HG02759 (cell line): ENCODE results near the gene ACAP3.

Experiments used
- ATAC-seq: cut with Tn5 transposase; IDR thresholded peaks from one replicate; pipeline ENCODE4 v1.9.1; 2021; ENCODE audit warnings: mild to moderate bottlenecking, moderate library complexity; ENCODE audit not compliant: unreplicated experiment

The ACAP3 gene

GRCh38 chr1:1344655-1345361 lies 37.1 kb upstream of the ACAP3 start:
- no peak for ATAC-seq

GRCh38 chr1:1343811-1344421 lies 36.2 kb upstream of the ACAP3 start:
- no peak for ATAC-seq

GRCh38 chr1:1342584-1343115 lies 34.9 kb upstream of the ACAP3 start:
- no peak for ATAC-seq

GRCh38 chr1:1342061-1342562 lies 34.4 kb upstream of the ACAP3 start:
- no peak for ATAC-seq

GRCh38 chr1:1341549-1342021 lies 33.9 kb upstream of the ACAP3 start:
- ATAC-seq = no peak

- ATAC-seq = no peak
Observed at GRCh38 chr1:1340791-1341548, 33.2 kb upstream of the ACAP3 start.

GRCh38 chr1:1340185-1340584 lies 32.5 kb upstream of the ACAP3 start:
- no peak for ATAC-seq

GRCh38 chr1:1338278-1338677 lies 30.5 kb upstream of the ACAP3 start:
- no peak for ATAC-seq

GRCh38 chr1:1337793-1338147 lies 30.0 kb upstream of the ACAP3 start:
- ATAC-seq = no peak

GRCh38 chr1:1336931-1337792 lies 29.4 kb upstream of the ACAP3 start:
- no peak for ATAC-seq

- no peak for ATAC-seq
Observed at GRCh38 chr1:1336446-1336845, 28.7 kb upstream of the ACAP3 start.

GRCh38 chr1:1335792-1336248 lies 28.1 kb upstream of the ACAP3 start:
- no peak for ATAC-seq

- no peak for ATAC-seq
Observed at GRCh38 chr1:1335283-1335682, 27.6 kb upstream of the ACAP3 start.

- ATAC-seq = no peak
Observed at GRCh38 chr1:1334835-1335234, 27.1 kb upstream of the ACAP3 start.

GRCh38 chr1:1333551-1334241 lies 26.0 kb upstream of the ACAP3 start:
- no peak for ATAC-seq

GRCh38 chr1:1332774-1333480 lies 25.2 kb upstream of the ACAP3 start:
- ATAC-seq = no peak

- ATAC-seq = no peak
Observed at GRCh38 chr1:1332031-1332755, 24.5 kb upstream of the ACAP3 start.

GRCh38 chr1:1331068-1331965 lies 23.6 kb upstream of the ACAP3 start, which contains the start of gene TAS1R3:
Gene TAS1R3 (plus strand): TSS chr1:1331280. CDS start chr1:1331346, 66 bp downstream.
- ATAC-seq = no peak
